Activated CD4-positive, alpha-beta T cell treated with anti-CD3 and anti-CD28 coated beads, Interleukin-2, amount 10 ng/mL, durations not matched to agents 7 days and 5 days (primary cell): Measurements from ENCODE around the gene TAS1R3. TPM values are rescaled to one million over a fixed set of nuclear protein-coding genes. Genes with fewer than 3 reads are reported as not detected.

Experiments used
- CTCF ChIA-PET: fragments of 350-600 bp; sonication (Branson Sonifier 250); formaldehyde crosslinking; loops from one replicate; lab custom pipeline; 2021; ENCODE audit warnings: antibody characterized with exemption; lab: Charles Lee
- POLR2A ChIA-PET: fragments of 350-600 bp; sonication (Branson Sonifier 250); formaldehyde crosslinking; loops from one replicate; lab custom pipeline; 2021; ENCODE audit warnings: antibody characterized with exemption; lab: Charles Lee
- DNase-seq: peaks from one replicate; pipeline ENCODE4 v3.0.0-alpha.2; 2020
- H3K27ac Mint-ChIP-seq: one replicate; pipeline ENCODE4 v1.8.0; 2021; ENCODE audit warnings: mild to moderate bottlenecking, moderate library complexity, mixed read lengths
- H3K27me3 Mint-ChIP-seq: one replicate; pipeline ENCODE4 v1.8.0; 2021; ENCODE audit warnings: mixed read lengths
- H3K36me3 Mint-ChIP-seq: one replicate; pipeline ENCODE4 v1.8.0; 2021; ENCODE audit warnings: low read depth, mixed read lengths
- H3K4me1 Mint-ChIP-seq: one replicate; pipeline ENCODE4 v1.8.0; 2021; ENCODE audit warnings: mixed read lengths
- H3K4me3 Mint-ChIP-seq: one replicate; pipeline ENCODE4 v1.8.0; 2021; ENCODE audit warnings: mild to moderate bottlenecking, moderate library complexity, mixed read lengths
- H3K9me3 Mint-ChIP-seq: one replicate; pipeline ENCODE4 v1.8.0; 2021; ENCODE audit warnings: mixed read lengths
- microRNA-seq: library from miRNA; unstranded; fragments of <30 nt; microRNA quantifications from one replicate; pipeline ENCODE4 v1.2.0, GENCODE V29; 2021; ENCODE audit warnings: borderline microRNAs expressed, borderline replicate concordance
- total RNA-seq, 2 experiments: library from RNA; stranded (reverse); gene quantifications; one replicate each; pipeline ENCODE4 v1.2.3, GENCODE V29; 2021

The TAS1R3 gene
- total RNA-seq, 2 experiments from 2014 or later = 3.1 to 3.7 TPM

- Mint-ChIP-seq H3K4me3 (peak overlapping the region; percentile 88), H3K27me3 (no peaks in the 10 kb centered on the region), H3K36me3 (peaks cover 12% of the 10 kb centered on the region), H3K27ac (peak overlapping the region; percentile 41), H3K4me1 (peaks cover 49% of the 10 kb centered on the region), H3K9me3 (no peaks in the 10 kb centered on the region)
- CTCF ChIA-PET = interaction anchor here (0.8 to 2.4 kb wide), 10 partner anchors 10 to 256 kb away, joined by 3 to 9 read pairs (median 4); no protein-coding TSS in a partner anchor
- no peak for DNase-seq
- POLR2A ChIA-PET = no interaction called here
These were observed 42.2 kb downstream of the TAS1R3 start for GRCh38 chr1:1373051-1373814.

- peaks cover 48% of the 10 kb centered on the region for H3K4me1 Mint-ChIP-seq
- H3K36me3 Mint-ChIP-seq = peaks cover 12% of the 10 kb centered on the region
- H3K27ac Mint-ChIP-seq = peak overlapping the region; percentile 79
- POLR2A ChIA-PET = no interaction called here
- no peak for DNase-seq
- H3K27me3 Mint-ChIP-seq = no peaks in the 10 kb centered on the region
- no peaks in the 10 kb centered on the region for H3K9me3 Mint-ChIP-seq
- peak overlapping the region; percentile 88 for H3K4me3 Mint-ChIP-seq
- CTCF ChIA-PET = interaction anchor here (0.9 to 1.7 kb wide), 8 partner anchors 13 to 256 kb away, joined by 3 to 9 read pairs (median 4); partner anchors contain the start of gene CCNL2
These were observed 42.9 kb downstream of the TAS1R3 start for GRCh38 chr1:1373815-1374588.

GRCh38 chr1:1374589-1374928, 43.5 kb downstream of the TAS1R3 start:
- H3K4me1 Mint-ChIP-seq = peaks cover 48% of the 10 kb centered on the region
- ChIA-PET POLR2A (no interaction called here), CTCF (interaction anchor here (0.9 to 1.7 kb wide), 11 partner anchors 13 to 255 kb away, joined by 3 to 9 read pairs (median 4); partner anchors contain the start of gene CCNL2)
- H3K27ac Mint-ChIP-seq = peak overlapping the region; percentile 79
- DNase-seq = no peak
- no peaks in the 10 kb centered on the region for H3K9me3 Mint-ChIP-seq
- H3K27me3 Mint-ChIP-seq = no peaks in the 10 kb centered on the region
- peak overlapping the region; percentile 88 for H3K4me3 Mint-ChIP-seq
- H3K36me3 Mint-ChIP-seq = peaks cover 12% of the 10 kb centered on the region

GRCh38 chr1:1374929-1375662, 44.0 kb downstream of the TAS1R3 start, which contains the start of gene AURKAIP1:
AURKAIP1 (minus strand) TSS chr1:1375207; CDS start chr1:1374756, 451 bp downstream.
- POLR2A ChIA-PET = interaction anchor here (0.8 to 0.9 kb wide), 2 partner anchors 24 to 70 kb away, joined by 3 to 4 read pairs; partner anchors contain the start of gene CCNL2
- no peaks in the 10 kb centered on the region for H3K27me3 Mint-ChIP-seq
- no peaks in the 10 kb centered on the region for H3K9me3 Mint-ChIP-seq
- peaks cover 12% of the 10 kb centered on the region for H3K36me3 Mint-ChIP-seq
- peak within 1 kb of the TSS; percentile 97 for H3K27ac Mint-ChIP-seq
- peaks cover 46% of the 10 kb centered on the region for H3K4me1 Mint-ChIP-seq
- peak; percentile 98 for DNase-seq
- peak within 1 kb of the TSS; percentile 88 for H3K4me3 Mint-ChIP-seq
- CTCF ChIA-PET = interaction anchor here (0.8 to 1.7 kb wide), 13 partner anchors 12 to 252 kb away, joined by 3 to 9 read pairs (median 4); partner anchors contain the start of gene CCNL2

- Mint-ChIP-seq H3K36me3 (peaks cover 12% of the 10 kb centered on the region), H3K27me3 (no peaks in the 10 kb centered on the region), H3K4me1 (peaks cover 31% of the 10 kb centered on the region), H3K9me3 (no peaks in the 10 kb centered on the region), H3K27ac (peak overlapping the region; percentile 97), H3K4me3 (peak overlapping the region; percentile 88)
- DNase-seq = no peak
- CTCF ChIA-PET = interaction anchor here (1.1 to 2.9 kb wide), 3 partner anchors 11 to 23 kb away, joined by 4 to 10 read pairs (median 7); partner anchors contain the start of gene CCNL2
- POLR2A ChIA-PET = interaction anchor here (0.7 kb wide), 1 partner anchor 511 kb away, joined by 3 read pairs; no protein-coding TSS in a partner anchor
These were observed 45.6 kb downstream of the TAS1R3 start for GRCh38 chr1:1376551-1377226.

GRCh38 chr1:1377540-1378205, 46.6 kb downstream of the TAS1R3 start:
- H3K27ac Mint-ChIP-seq = no peak overlapping the region
- H3K36me3 Mint-ChIP-seq = peaks cover 10% of the 10 kb centered on the region
- ChIA-PET POLR2A (no interaction called here), CTCF (interaction anchor here (0.6 to 2.9 kb wide), 7 partner anchors 10 to 766 kb away, joined by 3 to 10 read pairs (median 4); partner anchors contain the start of gene CCNL2)
- no peaks in the 10 kb centered on the region for H3K27me3 Mint-ChIP-seq
- DNase-seq = no peak
- no peak overlapping the region for H3K4me3 Mint-ChIP-seq
- no peaks in the 10 kb centered on the region for H3K9me3 Mint-ChIP-seq
- H3K4me1 Mint-ChIP-seq = peaks cover 23% of the 10 kb centered on the region

- Mint-ChIP-seq H3K27me3 (no peaks in the 10 kb centered on the region), H3K4me1 (peaks cover 6% of the 10 kb centered on the region), H3K4me3 (no peak overlapping the region), H3K9me3 (no peaks in the 10 kb centered on the region), H3K27ac (no peak overlapping the region), H3K36me3 (peaks cover 2% of the 10 kb centered on the region)
- ChIA-PET POLR2A (no interaction called here), CTCF (no interaction called here)
- DNase-seq = no peak
These were observed 49.8 kb downstream of the TAS1R3 start for GRCh38 chr1:1380860-1381259.

GRCh38 chr1:1381294-1381693, 50.2 kb downstream of the TAS1R3 start:
- H3K4me3 Mint-ChIP-seq = no peak overlapping the region

More at GRCh38 chr1:1381294-1381693, 50.2 kb downstream of the TAS1R3 start:
- Mint-ChIP-seq H3K27me3 (no peaks in the 10 kb centered on the region), H3K9me3 (no peaks in the 10 kb centered on the region), H3K36me3 (peaks cover 7% of the 10 kb centered on the region), H3K27ac (no peak overlapping the region), H3K4me1 (peaks cover 4% of the 10 kb centered on the region)
- ChIA-PET CTCF (no interaction called here), POLR2A (no interaction called here)
- no peak for DNase-seq

Small RNA genes within 50 kb of the gene (microRNA-seq; reads per million reads assigned to microRNA genes)
- gene MIR6726 (1.5 reads per million), gene MIR6727 (not detected), gene MIR6808 (not detected)

Other genes starting within 250 kb of the TAS1R3 start
- gene C1orf159, start 215.2 kb upstream of the TAS1R3 start, total RNA-seq = 10 to 100 TPM; 18.0 to 22.0 TPM
- gene TTLL10, start 157.4 kb upstream of the TAS1R3 start, total RNA-seq = under 1 TPM; 0.15 to 0.27 TPM
- 10 to 100 TPM; 26.0 to 33.9 TPM for gene TNFRSF18, start 124.7 kb upstream of the TAS1R3 start, total RNA-seq
- 10 to 100 TPM; 44.1 to 52.8 TPM for gene TNFRSF4, start 117.1 kb upstream of the TAS1R3 start, total RNA-seq
- 10 to 100 TPM; 81.7 to 91.4 TPM for gene SDF4, start 99.3 kb upstream of the TAS1R3 start, total RNA-seq
- gene B3GALT6, start 99.0 kb upstream of the TAS1R3 start, total RNA-seq = 10 to 100 TPM; 15.8 to 19.2 TPM
- 1 to 10 TPM; 1.2 to 1.4 TPM for gene C1QTNF12, start 84.6 kb upstream of the TAS1R3 start, total RNA-seq
- gene UBE2J2, start 57.4 kb upstream of the TAS1R3 start, total RNA-seq = 10 to 100 TPM; 63.4 to 63.7 TPM
- 1 to 10 TPM; 5.1 to 6.6 TPM for gene SCNN1D, start 50.8 kb upstream of the TAS1R3 start, total RNA-seq
- 10 to 100 TPM; 69.5 to 92.1 TPM for gene ACAP3, start 23.4 kb upstream of the TAS1R3 start, total RNA-seq
- 10 to 100 TPM; 18.9 to 24.4 TPM for gene PUSL1, start 22.7 kb upstream of the TAS1R3 start, total RNA-seq
- gene INTS11, start 6.6 kb upstream of the TAS1R3 start, total RNA-seq = 100 to 1,000 TPM; 123 to 126 TPM
- 10 to 100 TPM; 25.2 to 27.6 TPM for gene CPTP, start 6.5 kb upstream of the TAS1R3 start, total RNA-seq
- 10 to 100 TPM; 33.0 to 34.0 TPM for gene DVL1, start 18.1 kb downstream of the TAS1R3 start, total RNA-seq
- under 1 TPM; 0.15 to 0.30 TPM for gene MXRA8, start 27.3 kb downstream of the TAS1R3 start, total RNA-seq
- 100 to 1,000 TPM; 101 to 125 TPM for gene AURKAIP1, start 43.9 kb downstream of the TAS1R3 start, total RNA-seq
- gene CCNL2, start 68.1 kb downstream of the TAS1R3 start, total RNA-seq = 100 to 1,000 TPM; 122 to 131 TPM
- 100 to 1,000 TPM in 1 of 2 experiments, 10 to 100 TPM in 1; 98.6 to 107 TPM for gene MRPL20, start 76.0 kb downstream of the TAS1R3 start, total RNA-seq
- not detected for gene ANKRD65, start 90.0 kb downstream of the TAS1R3 start, total RNA-seq
- under 1 TPM; 0.10 to 0.12 TPM for gene VWA1, start 104.4 kb downstream of the TAS1R3 start, total RNA-seq
- gene ATAD3C, start 118.4 kb downstream of the TAS1R3 start, total RNA-seq = under 1 TPM; 0.17 to 0.69 TPM
- gene ATAD3B, start 140.5 kb downstream of the TAS1R3 start, total RNA-seq = 10 to 100 TPM; 26.5 to 34.6 TPM
- 10 to 100 TPM; 31.9 to 32.3 TPM for gene ATAD3A, start 180.9 kb downstream of the TAS1R3 start, total RNA-seq
- gene TMEM240, start 209.3 kb downstream of the TAS1R3 start, total RNA-seq = 1 to 10 TPM; 1.2 to 1.3 TPM
- 100 to 1,000 TPM; 128 to 130 TPM for gene SSU72, start 243.6 kb downstream of the TAS1R3 start, total RNA-seq